Astrocyte of the cerebellum (primary cell): Measurements from ENCODE around the gene OTX1.

Source experiments
- DNase-seq: peaks from one replicate; pipeline ENCODE4 v3.0.0-alpha.2; 2011; ENCODE audit warnings: low read depth
- H3K4me3 ChIP-seq: 2 replicates; pipeline ENCODE4 v1.5.1; 2011; ENCODE audit warnings: mild to moderate bottlenecking, low read depth, low read length, moderate library complexity
- in situ Hi-C: cut with HindIII; loops from 2 replicates; pipeline ENCODE4 v1.10.0; 2017; ENCODE audit warnings: low sequenced_read_pairs
- TF ChIP-seq, protein P1 (sequence below): IDR thresholded peaks from 2 replicates; pipeline ENCODE4 v1.5.1; 2012; ENCODE audit warnings: low read length, low read depth, moderate library complexity, mild to moderate bottlenecking; ENCODE audit errors: missing control alignments

Gene OTX1

GRCh38 chr2:63058144-63058920, 7.7 kb downstream of the OTX1 start:
- in situ Hi-C loops: no loop called here
- no peak overlapping the region for H3K4me3 ChIP-seq

GRCh38 chr2:63058921-63059792, 8.5 kb downstream of the OTX1 start:
- no peak overlapping the region for H3K4me3 ChIP-seq
- in situ Hi-C loops: no loop called here
- TF ChIP-seq, protein P1, sequence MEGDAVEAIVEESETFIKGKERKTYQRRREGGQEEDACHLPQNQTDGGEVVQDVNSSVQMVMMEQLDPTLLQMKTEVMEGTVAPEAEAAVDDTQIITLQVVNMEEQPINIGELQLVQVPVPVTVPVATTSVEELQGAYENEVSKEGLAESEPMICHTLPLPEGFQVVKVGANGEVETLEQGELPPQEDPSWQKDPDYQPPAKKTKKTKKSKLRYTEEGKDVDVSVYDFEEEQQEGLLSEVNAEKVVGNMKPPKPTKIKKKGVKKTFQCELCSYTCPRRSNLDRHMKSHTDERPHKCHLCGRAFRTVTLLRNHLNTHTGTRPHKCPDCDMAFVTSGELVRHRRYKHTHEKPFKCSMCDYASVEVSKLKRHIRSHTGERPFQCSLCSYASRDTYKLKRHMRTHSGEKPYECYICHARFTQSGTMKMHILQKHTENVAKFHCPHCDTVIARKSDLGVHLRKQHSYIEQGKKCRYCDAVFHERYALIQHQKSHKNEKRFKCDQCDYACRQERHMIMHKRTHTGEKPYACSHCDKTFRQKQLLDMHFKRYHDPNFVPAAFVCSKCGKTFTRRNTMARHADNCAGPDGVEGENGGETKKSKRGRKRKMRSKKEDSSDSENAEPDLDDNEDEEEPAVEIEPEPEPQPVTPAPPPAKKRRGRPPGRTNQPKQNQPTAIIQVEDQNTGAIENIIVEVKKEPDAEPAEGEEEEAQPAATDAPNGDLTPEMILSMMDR: no peak
- no peak for DNase-seq

More at GRCh38 chr2:63058144-63058920, 7.7 kb downstream of the OTX1 start:
- TF ChIP-seq, protein P1: no peak
- DNase-seq: no peak

GRCh38 chr2:63059793-63060471, 9.3 kb downstream of the OTX1 start:
- no peak for DNase-seq
- no peak overlapping the region for H3K4me3 ChIP-seq
- in situ Hi-C loops: no loop called here
- TF ChIP-seq, protein P1: no peak

DNA sequence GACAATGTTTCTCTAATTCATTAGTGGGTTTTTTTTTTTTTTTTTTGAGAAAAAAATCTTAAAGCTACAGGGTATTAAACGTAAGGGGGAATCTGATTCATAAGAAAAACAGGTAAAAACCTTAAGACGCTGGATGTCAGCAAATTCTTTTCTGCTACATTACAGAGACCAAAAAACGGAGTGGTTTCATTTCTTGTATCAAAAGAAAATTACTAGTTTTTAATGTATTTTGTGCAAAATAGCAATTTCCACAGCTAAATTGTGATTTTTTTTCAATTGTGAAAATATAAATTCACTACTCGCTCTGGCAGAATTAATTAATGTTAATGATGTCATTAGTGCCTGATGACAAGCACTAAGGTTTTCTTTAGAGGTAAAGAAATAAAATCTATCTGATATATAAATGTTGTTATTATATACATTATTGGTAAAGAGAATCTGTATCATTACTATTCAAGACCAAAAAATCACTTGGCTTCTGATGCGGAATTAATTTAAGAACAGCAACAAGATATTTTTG, 9.9 kb downstream of the OTX1 start:
- DNase-seq: no peak
- TF ChIP-seq, protein P1: no peak
- in situ Hi-C loops: no loop called here
- H3K4me3 ChIP-seq: no peak overlapping the region

DNA sequence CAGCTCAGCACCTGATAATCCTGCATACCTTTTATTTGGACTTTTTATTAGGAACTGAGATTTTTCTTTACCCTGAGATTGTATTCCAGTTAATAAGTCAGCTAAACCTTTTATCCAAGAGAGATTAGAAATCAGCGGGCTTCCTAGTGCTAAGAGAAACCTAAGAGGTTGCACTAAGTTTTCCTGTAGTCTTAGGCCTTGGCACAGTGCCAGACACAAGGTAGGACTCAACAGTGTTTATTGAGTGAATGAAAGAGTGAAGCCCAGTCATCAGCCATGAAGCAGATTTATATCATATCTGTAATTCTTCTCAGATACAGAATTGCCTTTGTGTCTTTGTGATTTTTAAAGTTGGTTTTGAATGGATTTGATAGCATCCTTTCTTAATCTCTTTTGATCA, 13.6 kb downstream of the OTX1 start:
- H3K4me3 ChIP-seq: no peak overlapping the region
- TF ChIP-seq, protein P1: no peak
- in situ Hi-C loops: no loop called here
- DNase-seq: no peak

- no peak overlapping the region for H3K4me3 ChIP-seq
- TF ChIP-seq, protein P1: no peak
- in situ Hi-C loops: no loop called here
- no peak for DNase-seq
These were observed 14.0 kb downstream of the OTX1 start for GRCh38 chr2:63064661-63065060.
